ENCODE results near the gene SYCE1L. TPM values are rescaled to one million over a fixed set of nuclear protein-coding genes. Genes with fewer than 3 reads are reported as not detected.

The SYCE1L gene
- 6.2 and 17.9 TPM in 2 replicates for total RNA-seq (2021)
- Bru-seq, nascent RNA = percentile 58 among the genes with signal in this experiment
- BruChase-seq, experiment 1, labeled RNA remaining after a 2-hour chase = percentile 48 among the genes with signal in this experiment
- percentile 32 among the genes with signal in this experiment for BruChase-seq, experiment 2, labeled RNA remaining after a 6-hour chase
- long read RNA-seq, partial matches to known transcripts = 6 of 10 reads
- long read RNA-seq, other reads (novel, unspliced or antisense) = 4 of 10 reads

- CTCF ChIA-PET = no interaction called here
- BruUV-seq (replicated peaks) = no TSS peak
Observed at GRCh38 chr16:77199211-77199610, at the start of gene SYCE1L. SYCE1L (plus strand) TSS chr16:77199408; CDS start chr16:77199452, 44 bp downstream.

GRCh38 chr16:77157346-77158058, 41.7 kb upstream of the SYCE1L start:
- CTCF ChIA-PET = no interaction called here

More at GRCh38 chr16:77199211-77199610, at the start of gene SYCE1L:
- Histone ChIP-seq H3K4me1 (replicated peaks; ENCODE audit: insufficient read depth) (no peaks in the 10 kb centered on the region), H3K4me2 (no peak within 1 kb of the TSS), H3K36me3 (ENCODE audit: low read depth) (no peaks in the 10 kb centered on the region), H3F3A (ENCODE audit: insufficient read depth, low read depth) (no peaks in the 10 kb centered on the region), H3K9me3 (ENCODE audit: insufficient read depth, low read depth) (no peaks in the 10 kb centered on the region), H3K4me3 (no peak within 1 kb of the TSS), H2AFZ (no peak within 1 kb of the TSS), H3K79me2 (ENCODE audit: low read depth) (no peaks in the 10 kb centered on the region), H4K20me1 (ENCODE audit: insufficient read depth) (no peaks in the 10 kb centered on the region; the same call in 1 of the 2 replicates), H3K9me2 (ENCODE audit: insufficient read depth) (no peaks in the 10 kb centered on the region), H3K27ac (no peak within 1 kb of the TSS), H3K27me3 (ENCODE audit: insufficient read depth, low read depth) (no peaks in the 10 kb centered on the region)
- POLR2A ChIA-PET (ENCODE audit: unreplicated experiment) = no interaction called here
- intact Hi-C loops (cut with micrococcal nuclease; ENCODE audit: unreplicated experiment) = no loop called here
- DNase-seq = no peak
- TF ChIP-seq CTCF (conservative IDR thresholded peaks at IDR 0.05) = no peak
- no peak for TF ChIP-seq EZH2 (IDR thresholded peaks at IDR 0.05; ENCODE audit: low read depth)

GRCh38 chr16:77158293-77158692, 40.9 kb upstream of the SYCE1L start:
- no peaks in the 10 kb centered on the region for H3K36me3 ChIP-seq (ENCODE audit: low read depth)
- BruUV-seq (replicated peaks) = no TSS peak
- no peaks in the 10 kb centered on the region for H4K20me1 ChIP-seq (ENCODE audit: insufficient read depth)
- no peak for DNase-seq
- POLR2A ChIA-PET (ENCODE audit: unreplicated experiment) = no interaction called here
- intact Hi-C loops (cut with micrococcal nuclease; ENCODE audit: unreplicated experiment) = no loop called here
- no peak overlapping the region for H3K4me2 ChIP-seq
- H3K9me2 ChIP-seq (ENCODE audit: insufficient read depth) = no peaks in the 10 kb centered on the region
- H3K9me3 ChIP-seq (ENCODE audit: insufficient read depth, low read depth) = no peaks in the 10 kb centered on the region
- TF ChIP-seq CTCF (conservative IDR thresholded peaks at IDR 0.05) = no peak
- no peak for TF ChIP-seq EZH2 (IDR thresholded peaks at IDR 0.05; ENCODE audit: low read depth)
- H2AFZ ChIP-seq = no peak overlapping the region
- H3K4me1 ChIP-seq (replicated peaks; ENCODE audit: insufficient read depth) = no peaks in the 10 kb centered on the region
- CTCF ChIA-PET = no interaction called here
- H3K27me3 ChIP-seq (ENCODE audit: insufficient read depth, low read depth) = peaks cover 81% of the 10 kb centered on the region
- H3F3A ChIP-seq (ENCODE audit: insufficient read depth, low read depth) = no peaks in the 10 kb centered on the region
- no peak overlapping the region for H3K4me3 ChIP-seq
- H3K79me2 ChIP-seq (ENCODE audit: low read depth) = no peaks in the 10 kb centered on the region
- H3K27ac ChIP-seq = no peak overlapping the region

More at GRCh38 chr16:77157346-77158058, 41.7 kb upstream of the SYCE1L start:
- Histone ChIP-seq H3F3A (ENCODE audit: insufficient read depth, low read depth) (no peaks in the 10 kb centered on the region), H3K79me2 (ENCODE audit: low read depth) (no peaks in the 10 kb centered on the region), H2AFZ (no peak overlapping the region), H3K36me3 (ENCODE audit: low read depth) (no peaks in the 10 kb centered on the region), H3K27ac (no peak overlapping the region), H3K27me3 (ENCODE audit: insufficient read depth, low read depth) (peaks cover 81% of the 10 kb centered on the region), H4K20me1 (ENCODE audit: insufficient read depth) (no peaks in the 10 kb centered on the region), H3K9me2 (ENCODE audit: insufficient read depth) (no peaks in the 10 kb centered on the region), H3K9me3 (ENCODE audit: insufficient read depth, low read depth) (no peaks in the 10 kb centered on the region), H3K4me2 (no peak overlapping the region), H3K4me3 (no peak overlapping the region), H3K4me1 (replicated peaks; ENCODE audit: insufficient read depth) (no peaks in the 10 kb centered on the region)
- intact Hi-C loops (cut with micrococcal nuclease; ENCODE audit: unreplicated experiment) = no loop called here
- POLR2A ChIA-PET (ENCODE audit: unreplicated experiment) = no interaction called here
- TF ChIP-seq CTCF (conservative IDR thresholded peaks at IDR 0.05) (no peak), EZH2 (IDR thresholded peaks at IDR 0.05; ENCODE audit: low read depth) (no peak)
- no peak for DNase-seq
- BruUV-seq (replicated peaks) = no TSS peak

Data from PC-9 (cell line).